Upper lobe of left lung (tissue), 4 donors: Measurements from ENCODE around the gene EPHB1.

Experiments used
- CTCF ChIP-seq, 6 experiments: fragments of 450-650 bp in 4 of 6; fragments of 200-600 bp in 2 of 6; sonication (generic) in 2 of 6; IDR thresholded peaks; one replicate each; pipeline ENCODE4 v1.5.1; 2016 to 2019; ENCODE audit warnings: antibody characterized with exemption in 6 of 6
- EP300 ChIP-seq, 4 donors: sonication (generic); formaldehyde crosslinking; IDR thresholded peaks; one replicate each; pipeline ENCODE4 v1.5.1; 2017; ENCODE audit warnings: antibody characterized with exemption in 4 of 4, control low read depth in 2 of 4
- POLR2A ChIP-seq, 4 donors: fragments of 450-650 bp; IDR thresholded peaks; one replicate each; pipeline ENCODE4 v1.5.1; 2016 to 2017; ENCODE audit warnings: antibody characterized with exemption in 4 of 4, mild to moderate bottlenecking in 2 of 4

GRCh38 chr3:134840459-134840858 lies 45.4 kb downstream of the EPHB1 start:
- TF ChIP-seq CTCF (IDR thresholded peaks at IDR 0.05) (no peak), POLR2A (IDR thresholded peaks at IDR 0.05) (no peak), EP300 (IDR thresholded peaks at IDR 0.05) (no peak)
